Upper lobe of left lung (tissue), 6 donors: ENCODE measurements around the gene SLC66A2. TPM values are rescaled to one million over a fixed set of nuclear protein-coding genes. Genes with fewer than 3 reads are reported as not detected.
"Not testable (repeated sequence)": the region's sequence is repeated elsewhere in the genome, so short reads cannot be mapped to it uniquely, and the experiment has no call there.

Experiments used
- ATAC-seq, 2 donors: fragments of 200-7000 bp; cut with Tn5 transposase; one replicate each; pipeline ENCODE4 v1.9.1; 2022; ENCODE audit warnings: mild to moderate bottlenecking in 2 of 2, moderate library complexity in 2 of 2; ENCODE audit not compliant: low FRiP score in 2 of 2
- DNase-seq, 2 donors: peaks; one replicate each; pipeline ENCODE4 v3.0.0-alpha.2; 2019 to 2020
- H3K27ac ChIP-seq, 4 donors: fragments of 200-600 bp; sonication (generic); one replicate each; pipeline ENCODE4 v1.5.1; 2016 to 2019
- H3K27me3 ChIP-seq, 4 donors: fragments of 200-600 bp; sonication (generic); one replicate each; pipeline ENCODE4 v1.5.1; 2017 to 2019
- H3K36me3 ChIP-seq, 4 donors: fragments of 200-600 bp; sonication (generic); one replicate each; pipeline ENCODE4 v1.5.1; 2016 to 2019
- H3K4me1 ChIP-seq, 4 donors: fragments of 200-600 bp; sonication (generic); one replicate each; pipeline ENCODE4 v1.5.1; 2018 to 2019
- H3K4me3 ChIP-seq, 4 donors: fragments of 200-600 bp; sonication (generic); one replicate each; pipeline ENCODE4 v1.5.1; 2017 to 2019; ENCODE audit warnings: mild to moderate bottlenecking in 2 of 4, moderate library complexity in 1 of 4
- H3K9me3 ChIP-seq, 4 donors: fragments of 200-600 bp; sonication (generic); one replicate each; pipeline ENCODE4 v1.5.1; 2018 to 2019
- EP300 ChIP-seq, 4 donors: sonication (generic); formaldehyde crosslinking; IDR thresholded peaks; one replicate each; pipeline ENCODE4 v1.5.1; 2017; ENCODE audit warnings: antibody characterized with exemption in 4 of 4, control low read depth in 2 of 4
- POLR2A ChIP-seq, 4 donors: fragments of 450-650 bp; IDR thresholded peaks; one replicate each; pipeline ENCODE4 v1.5.1; 2016 to 2017; ENCODE audit warnings: antibody characterized with exemption in 4 of 4, mild to moderate bottlenecking in 2 of 4
- POLR2AphosphoS5 ChIP-seq, 2 donors: sonication (generic); formaldehyde crosslinking; IDR thresholded peaks; one replicate each; pipeline ENCODE4 v1.5.1; 2017; ENCODE audit warnings: antibody characterized with exemption in 2 of 2
- WGBS, 2 donors: methylation state at CpG; one replicate each; pipeline ENCODE4 v1.1.5; 2017 to 2018; 5-methylcytosine and 5-hydroxymethylcytosine counted together
- total RNA-seq, 6 donors: library from RNA; depleted of rRNA in 4 of 6; stranded (reverse); fragments of >200 nt in 4 of 6; gene quantifications; one replicate each; pipeline versions ENCODE4 v1.1.0 to v1.2.1, GENCODE V29; 2016 to 2021
- TF ChIP-seq, protein P1 (sequence below), 6 experiments: fragments of 450-650 bp in 4 of 6; fragments of 200-600 bp in 2 of 6; sonication (generic) in 2 of 6; IDR thresholded peaks; one replicate each; pipeline ENCODE4 v1.5.1; 2016 to 2019; ENCODE audit warnings: antibody characterized with exemption in 6 of 6
- donor health status: DM: no; HTN: no; CAD: no; lungs with moderate emphysema.
- donor health status: DM: no; HTN: yes; CAD: no; lungs with severe emphysema.

Gene SLC66A2
- total RNA-seq, 6 donors from 2014 or later: 37.6 to 90.7 (median 66.5) TPM

GRCh38 chr18:79960161-79960801 is 8.8 kb upstream of the SLC66A2 start:
- peak in 1 of 4 donors; percentile 4 for TF ChIP-seq EP300 (IDR thresholded peaks at IDR 0.05)
- TF ChIP-seq, protein P1, sequence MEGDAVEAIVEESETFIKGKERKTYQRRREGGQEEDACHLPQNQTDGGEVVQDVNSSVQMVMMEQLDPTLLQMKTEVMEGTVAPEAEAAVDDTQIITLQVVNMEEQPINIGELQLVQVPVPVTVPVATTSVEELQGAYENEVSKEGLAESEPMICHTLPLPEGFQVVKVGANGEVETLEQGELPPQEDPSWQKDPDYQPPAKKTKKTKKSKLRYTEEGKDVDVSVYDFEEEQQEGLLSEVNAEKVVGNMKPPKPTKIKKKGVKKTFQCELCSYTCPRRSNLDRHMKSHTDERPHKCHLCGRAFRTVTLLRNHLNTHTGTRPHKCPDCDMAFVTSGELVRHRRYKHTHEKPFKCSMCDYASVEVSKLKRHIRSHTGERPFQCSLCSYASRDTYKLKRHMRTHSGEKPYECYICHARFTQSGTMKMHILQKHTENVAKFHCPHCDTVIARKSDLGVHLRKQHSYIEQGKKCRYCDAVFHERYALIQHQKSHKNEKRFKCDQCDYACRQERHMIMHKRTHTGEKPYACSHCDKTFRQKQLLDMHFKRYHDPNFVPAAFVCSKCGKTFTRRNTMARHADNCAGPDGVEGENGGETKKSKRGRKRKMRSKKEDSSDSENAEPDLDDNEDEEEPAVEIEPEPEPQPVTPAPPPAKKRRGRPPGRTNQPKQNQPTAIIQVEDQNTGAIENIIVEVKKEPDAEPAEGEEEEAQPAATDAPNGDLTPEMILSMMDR (IDR thresholded peaks at IDR 0.05): peak in 2 of 6 experiments; percentile 19 to 28
- H3K9me3 ChIP-seq, H3K4me3 ChIP-seq, H3K27me3 ChIP-seq, ATAC-seq, H3K36me3 ChIP-seq: not testable (repeated sequence)
- peak in 1 of 2 donors; percentile 59 for DNase-seq
- 22 to 35% methylated on average over 12 of the region's 12 CpGs for WGBS, 2 donors
- H3K27ac ChIP-seq: peak overlapping the region; percentile 42 to 90 (median 80)
- H3K4me1 ChIP-seq: peaks cover 16 to 59% (median 32%) of the 10 kb centered on the region in 4 donors

DNA sequence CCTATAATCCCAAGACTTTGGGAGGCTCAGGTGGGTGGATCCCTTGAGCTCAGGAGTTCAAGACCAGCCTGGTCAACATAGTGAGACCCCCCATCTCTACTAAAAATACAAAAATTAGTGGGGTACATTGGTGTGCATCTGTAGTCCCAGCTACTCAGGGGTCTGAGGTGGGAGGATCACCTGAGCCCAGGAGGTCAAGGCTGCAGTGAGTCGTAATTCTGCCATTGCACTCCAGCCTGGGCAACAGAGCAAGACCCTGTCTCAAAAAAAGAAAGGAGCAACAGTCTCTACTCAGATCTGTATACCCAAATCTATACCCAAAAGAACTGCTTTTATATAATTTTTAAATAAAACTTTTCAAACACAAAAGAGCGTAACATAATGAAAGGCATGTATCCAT is 7.5 kb upstream of the SLC66A2 start:
- Histone ChIP-seq H3K9me3 (no peaks in the 10 kb centered on the region), H3K27me3 (no peaks in the 10 kb centered on the region), H3K4me1 (peaks cover 11 to 47% (median 31%) of the 10 kb centered on the region in 4 donors), H3K4me3 (no peak overlapping the region), H3K36me3 (no peaks in the 10 kb centered on the region), H3K27ac (no peak overlapping the region)
- WGBS, 2 donors: 97% methylated on average over 2 of the region's 2 CpGs
- ATAC-seq: no peak
- DNase-seq: no peak
- TF ChIP-seq EP300 (IDR thresholded peaks at IDR 0.05) (no peak), POLR2AphosphoS5 (IDR thresholded peaks at IDR 0.05) (no peak), POLR2A (IDR thresholded peaks at IDR 0.05) (no peak)
- TF ChIP-seq, protein P1 (IDR thresholded peaks at IDR 0.05): no peak

DNA sequence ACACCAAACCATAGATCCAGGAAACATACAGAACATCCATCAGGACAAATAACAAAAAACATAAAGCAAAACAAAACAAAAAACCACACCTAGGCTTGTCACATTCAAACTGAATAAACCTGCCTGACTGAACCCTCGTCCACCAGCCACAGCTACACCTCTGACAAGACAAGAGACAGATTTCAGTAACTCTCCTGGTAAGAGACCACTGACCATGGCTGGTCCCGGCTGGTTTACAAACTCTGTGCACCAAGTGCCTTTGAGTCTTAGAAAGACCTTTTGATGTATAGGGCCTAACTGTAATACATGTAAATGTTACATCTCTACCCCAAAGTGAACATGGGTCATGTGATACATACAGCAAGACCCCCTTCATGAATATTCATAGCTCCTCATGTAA is 4.8 kb upstream of the SLC66A2 start:
- no peaks in the 10 kb centered on the region for H3K27me3 ChIP-seq
- no peaks in the 10 kb centered on the region for H3K9me3 ChIP-seq
- peaks cover 12 to 38% (median 23%) of the 10 kb centered on the region in 4 donors for H3K4me1 ChIP-seq
- H3K27ac ChIP-seq: no peak overlapping the region
- WGBS, 2 donors: 79 to 89% methylated on average over 2 of the region's 2 CpGs
- DNase-seq (peak in 1 of 2 donors; percentile 15), ATAC-seq (no peak)
- no peak for TF ChIP-seq EP300 (IDR thresholded peaks at IDR 0.05)
- TF ChIP-seq POLR2A (IDR thresholded peaks at IDR 0.05): no peak
- TF ChIP-seq, protein P1 (IDR thresholded peaks at IDR 0.05): no peak
- H3K36me3 ChIP-seq: no peaks in the 10 kb centered on the region
- H3K4me3 ChIP-seq: no peak overlapping the region

GRCh38 chr18:79955302-79956075 is 4.0 kb upstream of the SLC66A2 start:
- Histone ChIP-seq H3K27ac (peak overlapping the region in 3 of 4 donors; percentile 69 to 76 (median 73)), H3K36me3 (no peaks in the 10 kb centered on the region), H3K4me3 (no peak overlapping the region), H3K4me1 (peaks cover 5 to 33% (median 18%) of the 10 kb centered on the region in 4 donors), H3K9me3 (no peaks in the 10 kb centered on the region), H3K27me3 (no peaks in the 10 kb centered on the region)
- no peak for ATAC-seq
- no peak for TF ChIP-seq POLR2AphosphoS5 (IDR thresholded peaks at IDR 0.05)
- 89% methylated on average over 12 of the region's 12 CpGs for WGBS, 2 donors
- peak in 1 of 2 donors; percentile 21 for DNase-seq

- TF ChIP-seq POLR2A (IDR thresholded peaks at IDR 0.05) (no peak), POLR2AphosphoS5 (IDR thresholded peaks at IDR 0.05) (no peak), EP300 (IDR thresholded peaks at IDR 0.05) (no peak)
- TF ChIP-seq, protein P1 (IDR thresholded peaks at IDR 0.05): no peak
- DNase-seq (peak in 1 of 2 donors; percentile 82), ATAC-seq (no peak)
- H3K27ac ChIP-seq: peak overlapping the region; percentile 69 to 76 (median 73)
- no peaks in the 10 kb centered on the region for H3K27me3 ChIP-seq
- whole genome bisulfite sequencing, 2 donors: 51 to 64% methylated on average over 5 of the region's 5 CpGs
- H3K4me1 ChIP-seq: peaks cover 10 to 33% (median 21%) of the 10 kb centered on the region in 4 donors
- no peaks in the 10 kb centered on the region for H3K9me3 ChIP-seq
- H3K4me3 ChIP-seq: no peak overlapping the region
- no peaks in the 10 kb centered on the region for H3K36me3 ChIP-seq
Observed at GRCh38 chr18:79954791-79955190, 3.3 kb upstream of the SLC66A2 start.
